ENCODE results near the gene CASKIN1. TPM values are rescaled to one million over a fixed set of nuclear protein-coding genes. Genes with fewer than 3 reads are reported as not detected.
A peak's percentile ranks its signal among the peaks of the same experiment; 100 is the strongest.

Gene CASKIN1
- total RNA-seq, 1 donor = not detected

DNA sequence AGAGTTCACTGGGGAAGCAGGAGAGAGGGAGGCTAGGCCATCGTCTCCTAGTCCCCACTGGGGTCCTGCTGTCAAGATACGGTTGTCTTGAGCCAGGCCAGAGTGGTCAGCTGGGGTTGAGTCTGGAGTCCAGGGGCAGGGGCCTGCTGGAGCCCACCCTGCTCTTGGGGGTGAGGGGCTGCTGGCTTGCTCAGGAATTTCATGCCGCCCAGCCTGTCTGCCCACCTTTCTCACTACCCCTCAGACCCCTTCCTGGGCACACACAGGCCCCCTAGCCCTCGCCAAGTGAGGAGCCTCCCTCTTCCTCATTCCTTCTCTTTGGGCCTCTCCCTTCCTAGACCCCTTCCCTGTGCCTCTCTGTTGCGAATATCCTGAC is 39.6 kb downstream of the CASKIN1 start:
- no peaks in the 10 kb centered on the region for H3K27me3 ChIP-seq (ENCODE audit: insufficient read depth, low read length)
- H3K4me1 ChIP-seq (ENCODE audit: insufficient read depth, low read length) = peaks cover 48% of the 10 kb centered on the region
- no peak overlapping the region for H3K4me3 ChIP-seq (ENCODE audit: low read length)
- H3K9me3 ChIP-seq (ENCODE audit: low read depth, low read length) = no peaks in the 10 kb centered on the region

DNA sequence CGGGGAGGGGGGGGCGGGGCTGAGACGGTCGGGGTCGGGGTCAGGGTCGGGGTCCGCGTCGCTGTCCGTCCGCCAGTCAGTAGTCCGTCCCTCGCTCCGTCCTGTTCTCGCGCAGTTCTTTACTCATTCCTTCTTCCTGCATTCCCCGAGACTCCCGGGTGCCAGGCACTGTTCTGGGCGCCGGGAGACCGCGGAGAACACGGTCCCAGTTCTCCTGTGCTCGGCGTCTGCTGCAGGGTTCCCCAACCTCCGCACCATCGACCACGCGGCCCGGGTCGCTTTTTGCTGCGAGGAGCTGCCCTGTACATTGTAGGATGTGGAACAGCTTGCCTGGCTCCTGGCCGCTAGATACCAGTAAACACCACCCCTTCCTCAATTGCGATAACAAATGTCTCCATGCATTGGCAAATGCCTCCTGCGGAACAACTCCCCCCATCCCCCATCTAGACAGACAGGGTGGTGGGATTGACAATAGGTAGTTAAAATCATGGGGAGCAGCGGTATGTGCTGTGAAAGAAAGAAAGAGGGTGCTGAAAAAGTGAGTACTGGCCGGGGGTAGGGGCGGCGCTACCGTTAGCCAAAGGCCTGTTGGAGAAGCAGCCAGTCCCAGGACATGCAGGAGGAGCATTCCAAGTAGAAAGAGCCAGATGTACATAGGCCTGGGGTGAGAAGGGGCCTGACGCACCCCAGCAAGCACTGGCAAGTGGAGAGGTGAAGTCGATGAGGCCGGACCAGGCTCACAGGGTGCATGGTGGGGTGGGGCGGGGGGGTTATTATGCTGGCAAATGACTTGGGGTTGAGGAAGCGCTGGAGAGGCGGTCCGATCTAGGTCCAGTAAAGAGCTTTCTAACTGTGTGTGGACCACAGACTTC is 40.2 kb downstream of the CASKIN1 start:
- Histone ChIP-seq H3K4me1 (ENCODE audit: insufficient read depth, low read length) (peaks cover 48% of the 10 kb centered on the region), H3K4me3 (ENCODE audit: low read length) (peak overlapping the region; percentile 69), H3K9me3 (ENCODE audit: low read depth, low read length) (no peaks in the 10 kb centered on the region), H3K27me3 (ENCODE audit: insufficient read depth, low read length) (no peaks in the 10 kb centered on the region)

DNA sequence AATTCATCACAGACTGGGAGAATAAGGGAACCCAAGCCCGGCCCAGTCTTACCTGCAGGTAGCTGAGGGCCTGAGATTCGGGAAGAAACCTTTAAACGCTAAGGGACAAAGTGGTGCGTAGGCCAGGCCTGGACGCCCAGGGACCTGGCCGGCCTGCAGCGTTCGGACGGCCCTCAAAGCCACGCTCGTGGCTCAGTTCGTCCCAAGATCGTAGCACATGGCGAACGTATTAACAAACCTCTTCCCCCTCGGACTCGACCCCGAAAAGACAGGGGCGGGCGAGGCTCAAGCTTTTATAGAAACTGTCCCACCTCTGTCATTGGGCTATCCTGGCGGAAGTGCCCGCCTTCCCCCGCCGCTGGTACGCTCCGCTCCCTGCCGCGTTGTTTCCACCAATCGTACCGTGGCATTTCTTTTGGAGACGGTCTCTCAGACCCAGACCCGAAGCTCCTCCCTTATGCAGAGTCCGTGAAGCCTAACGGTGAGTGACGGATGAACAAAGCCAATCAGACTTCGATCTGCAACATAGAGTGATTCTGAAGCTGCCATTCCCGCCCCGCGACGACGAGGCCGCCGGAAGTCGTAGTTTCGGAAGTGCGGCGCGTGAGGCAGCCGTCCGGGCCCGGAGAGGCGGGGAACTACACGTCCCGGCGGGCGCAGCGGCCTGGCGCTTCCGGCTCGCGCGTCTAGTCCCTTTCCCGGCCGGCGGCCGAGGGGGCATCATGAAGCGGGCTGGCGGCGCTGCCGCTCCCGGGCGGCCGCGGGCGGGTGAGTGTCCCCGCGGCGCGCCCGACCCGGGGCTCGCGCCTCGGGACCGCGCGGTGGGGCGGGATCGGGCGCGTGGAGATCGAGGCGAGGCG is 41.1 kb downstream of the CASKIN1 start, which contains the start of gene TRAF7:
TSS of gene TRAF7 (plus strand) at position 692 of the 860 bp plus-strand sequence. CDS start 8,139 bp downstream, outside the sequence.
- no peaks in the 10 kb centered on the region for H3K27me3 ChIP-seq (ENCODE audit: insufficient read depth, low read length)
- H3K4me1 ChIP-seq (ENCODE audit: insufficient read depth, low read length) = peaks cover 51% of the 10 kb centered on the region
- H3K9me3 ChIP-seq (ENCODE audit: low read depth, low read length) = no peaks in the 10 kb centered on the region
- H3K4me3 ChIP-seq (ENCODE audit: low read length) = peak within 1 kb of the TSS; percentile 69

DNA sequence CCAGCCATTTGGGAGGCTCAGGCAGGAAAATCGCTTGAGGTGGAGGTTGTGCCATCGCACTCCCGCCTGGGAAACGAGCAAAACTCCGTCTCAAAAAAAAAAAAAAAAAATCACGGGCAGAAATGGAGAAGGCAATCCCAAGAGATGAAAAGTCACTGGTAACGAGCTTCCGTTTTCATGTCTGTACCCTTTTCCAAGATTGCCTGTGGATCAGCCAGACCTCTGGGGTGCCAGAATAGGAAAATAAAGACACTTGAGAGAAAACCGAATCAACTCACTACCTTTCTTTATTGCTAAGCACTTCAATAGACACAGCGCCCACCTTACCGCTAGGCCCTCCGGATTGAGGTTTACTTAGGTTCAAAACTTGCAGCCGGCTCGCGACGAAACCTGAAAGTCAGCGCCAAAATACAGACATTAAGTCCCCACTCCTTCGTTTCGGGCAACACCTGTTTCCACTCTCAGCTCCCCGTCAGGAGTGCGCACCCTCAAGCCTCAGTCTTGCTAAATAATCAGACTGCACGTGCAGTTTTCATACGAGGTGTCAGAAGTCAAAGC is 41.8 kb downstream of the CASKIN1 start:
- peak overlapping the region; percentile 69 for H3K4me3 ChIP-seq (ENCODE audit: low read length)
- H3K9me3 ChIP-seq (ENCODE audit: low read depth, low read length) = no peaks in the 10 kb centered on the region
- H3K27me3 ChIP-seq (ENCODE audit: insufficient read depth, low read length) = no peaks in the 10 kb centered on the region
- H3K4me1 ChIP-seq (ENCODE audit: insufficient read depth, low read length) = peaks cover 58% of the 10 kb centered on the region

DNA sequence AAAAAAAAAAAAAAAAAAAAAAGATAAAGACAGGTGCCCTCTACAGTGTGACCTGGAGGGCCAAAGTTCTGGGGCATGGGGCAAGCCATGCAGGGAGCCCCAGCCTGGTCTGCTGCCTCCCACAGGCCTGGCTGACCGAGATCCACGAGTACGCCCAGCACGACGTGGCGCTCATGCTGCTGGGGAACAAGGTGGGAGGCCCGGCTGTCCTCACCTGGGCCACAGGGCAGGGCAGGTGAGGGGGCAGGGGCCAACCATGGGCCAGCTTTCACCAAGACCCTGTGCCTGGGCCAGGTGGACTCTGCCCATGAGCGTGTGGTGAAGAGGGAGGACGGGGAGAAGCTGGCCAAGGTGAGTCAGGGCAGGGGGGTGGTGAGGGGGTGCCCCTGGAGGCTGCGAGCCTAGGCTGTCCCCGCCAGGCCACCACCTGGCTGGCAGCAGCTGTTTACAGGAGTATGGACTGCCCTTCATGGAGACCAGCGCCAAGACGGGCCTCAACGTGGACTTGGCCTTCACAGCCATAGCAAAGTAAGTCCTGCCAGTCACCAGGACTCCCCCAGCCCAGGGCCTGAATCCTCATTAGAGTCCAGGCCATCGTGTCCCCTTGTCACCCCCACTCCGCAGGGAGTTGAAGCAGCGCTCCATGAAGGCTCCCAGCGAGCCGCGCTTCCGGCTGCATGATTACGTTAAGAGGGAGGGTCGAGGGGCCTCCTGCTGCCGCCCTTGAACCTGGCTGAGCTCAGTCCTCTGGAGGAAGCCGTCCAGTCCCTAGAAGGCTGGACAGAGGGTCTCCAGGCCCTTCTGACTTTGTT is 43.5 kb downstream of the CASKIN1 start:
- Histone ChIP-seq H3K4me1 (ENCODE audit: insufficient read depth, low read length) (peaks cover 69% of the 10 kb centered on the region), H3K27me3 (ENCODE audit: insufficient read depth, low read length) (peaks cover 6% of the 10 kb centered on the region), H3K9me3 (ENCODE audit: low read depth, low read length) (no peaks in the 10 kb centered on the region), H3K4me3 (ENCODE audit: low read length) (peak overlapping the region; percentile 69)

DNA sequence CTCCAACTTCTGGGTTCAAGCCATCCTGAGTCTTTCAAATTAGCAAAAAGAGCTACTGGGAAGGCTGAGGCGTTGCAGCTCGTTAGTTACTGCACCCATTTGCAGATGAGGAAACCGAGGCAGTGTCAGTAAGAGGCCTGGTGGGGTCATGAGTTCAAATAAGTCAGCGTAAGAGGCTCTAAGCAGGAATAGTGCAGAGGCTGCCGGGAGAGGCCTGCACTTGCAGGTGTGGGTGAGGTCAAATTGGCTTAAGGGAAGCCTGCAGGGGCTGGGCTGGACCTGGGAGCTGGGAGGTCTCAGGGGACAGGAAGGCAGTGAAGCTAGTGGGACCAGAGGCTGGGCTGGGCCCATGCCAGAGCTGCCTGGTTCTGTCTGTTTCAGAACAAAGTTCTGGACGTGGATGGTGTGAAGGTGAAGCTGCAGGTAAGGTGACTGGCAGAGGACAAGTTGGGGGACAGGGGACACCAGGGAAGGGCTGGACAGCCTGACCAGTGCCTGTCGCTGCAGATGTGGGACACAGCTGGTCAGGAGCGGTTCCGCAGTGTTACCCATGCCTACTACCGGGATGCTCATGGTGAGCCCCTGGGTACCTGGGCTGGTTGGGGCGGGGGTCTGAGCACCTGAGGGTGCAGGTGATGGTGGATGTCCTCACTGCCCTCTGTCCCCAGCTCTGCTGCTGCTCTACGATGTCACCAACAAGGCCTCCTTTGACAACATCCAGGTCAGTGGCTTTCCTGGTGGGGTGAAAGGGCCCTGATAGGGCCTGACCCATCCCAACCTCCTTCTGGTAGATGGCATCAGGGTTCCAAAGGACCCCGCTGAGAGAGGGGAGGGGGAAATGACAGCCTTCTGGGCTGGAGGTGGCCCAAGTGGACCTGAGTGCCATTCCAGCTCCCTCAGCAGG is 45.0 kb downstream of the CASKIN1 start:
- Histone ChIP-seq H3K9me3 (ENCODE audit: low read depth, low read length) (no peaks in the 10 kb centered on the region), H3K4me3 (ENCODE audit: low read length) (no peak overlapping the region), H3K4me1 (ENCODE audit: insufficient read depth, low read length) (peaks cover 60% of the 10 kb centered on the region), H3K27me3 (ENCODE audit: insufficient read depth, low read length) (peaks cover 6% of the 10 kb centered on the region)

DNA sequence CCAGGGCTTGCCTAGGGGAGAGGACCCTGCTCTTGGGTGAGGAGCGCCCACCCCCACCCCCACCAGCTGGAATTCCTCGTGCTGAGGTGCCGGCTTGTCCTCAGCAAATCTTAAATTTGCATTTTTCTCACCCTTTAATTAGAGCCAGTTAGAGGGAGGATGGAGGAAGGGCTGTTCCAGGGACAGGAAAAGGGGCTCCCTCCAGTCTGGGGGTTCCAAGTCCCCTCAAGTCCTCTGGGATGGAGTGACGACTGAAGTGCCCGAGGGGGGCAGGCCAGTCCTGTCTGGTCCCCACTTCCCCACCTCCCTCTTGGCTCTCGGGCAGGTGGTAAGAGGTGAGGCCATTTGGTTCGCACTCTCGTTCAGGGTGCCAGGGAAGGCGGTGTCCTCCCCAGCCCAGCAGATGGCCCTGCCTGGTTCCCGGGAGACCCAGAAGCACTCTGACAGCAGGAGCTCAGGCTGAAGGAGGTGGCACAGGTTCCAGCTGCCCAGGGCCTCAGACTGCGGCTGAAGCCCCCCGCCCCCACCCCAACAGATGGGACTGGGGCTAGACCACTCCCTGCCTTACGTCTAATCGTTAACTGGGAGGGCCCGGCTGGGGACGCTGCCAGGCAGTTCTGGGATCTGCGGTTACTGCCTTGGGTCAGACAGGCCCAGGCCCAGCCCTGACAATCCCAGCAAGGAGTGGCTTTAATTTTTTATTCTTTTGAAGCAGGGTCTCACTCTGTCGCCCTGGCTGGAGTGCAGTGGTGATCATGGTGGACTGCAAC is 45.8 kb downstream of the CASKIN1 start:
- Histone ChIP-seq H3K27me3 (ENCODE audit: insufficient read depth, low read length) (peaks cover 6% of the 10 kb centered on the region), H3K4me1 (ENCODE audit: insufficient read depth, low read length) (peaks cover 56% of the 10 kb centered on the region), H3K9me3 (ENCODE audit: low read depth, low read length) (no peaks in the 10 kb centered on the region), H3K4me3 (ENCODE audit: low read length) (no peak overlapping the region)

DNA sequence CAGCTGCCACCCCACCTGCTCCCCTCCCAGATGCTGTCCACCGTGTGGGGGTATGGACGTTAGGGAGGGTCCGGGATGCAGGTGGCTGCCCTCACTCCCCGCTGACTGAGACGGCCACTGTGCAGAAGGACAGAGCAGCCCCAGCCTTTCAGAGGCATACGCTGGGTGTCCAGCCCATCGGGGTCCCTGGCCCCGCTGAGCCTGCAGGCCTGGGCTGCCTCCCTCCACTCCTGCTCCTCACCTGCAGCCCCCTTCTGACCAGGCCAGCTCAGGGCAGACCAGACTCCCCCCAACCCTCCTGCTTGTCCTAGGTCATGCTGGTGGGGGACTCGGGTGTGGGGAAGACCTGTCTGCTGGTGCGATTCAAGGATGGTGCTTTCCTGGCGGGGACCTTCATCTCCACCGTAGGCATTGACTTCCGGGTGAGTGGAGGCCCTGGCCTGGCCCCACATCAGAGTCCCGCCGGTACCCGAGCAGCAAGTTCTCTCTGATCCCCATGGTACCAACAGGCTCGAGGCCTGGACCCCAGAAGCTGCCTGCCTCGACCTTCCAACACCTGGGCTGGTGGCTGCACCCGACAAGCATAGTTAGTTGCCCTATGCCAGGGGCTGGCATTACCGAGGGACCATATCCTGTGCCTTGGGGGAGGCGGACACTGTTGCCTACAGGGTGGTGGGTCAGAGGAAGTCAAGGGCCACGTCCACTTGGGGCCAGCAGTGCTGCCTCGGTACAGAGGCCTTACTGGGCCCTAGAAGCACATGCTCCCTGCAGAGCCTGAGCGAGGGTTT is 46.6 kb downstream of the CASKIN1 start:
- no peaks in the 10 kb centered on the region for H3K9me3 ChIP-seq (ENCODE audit: low read depth, low read length)
- no peak overlapping the region for H3K4me3 ChIP-seq (ENCODE audit: low read length)
- H3K4me1 ChIP-seq (ENCODE audit: insufficient read depth, low read length) = peaks cover 55% of the 10 kb centered on the region
- peaks cover 6% of the 10 kb centered on the region for H3K27me3 ChIP-seq (ENCODE audit: insufficient read depth, low read length)

DNA sequence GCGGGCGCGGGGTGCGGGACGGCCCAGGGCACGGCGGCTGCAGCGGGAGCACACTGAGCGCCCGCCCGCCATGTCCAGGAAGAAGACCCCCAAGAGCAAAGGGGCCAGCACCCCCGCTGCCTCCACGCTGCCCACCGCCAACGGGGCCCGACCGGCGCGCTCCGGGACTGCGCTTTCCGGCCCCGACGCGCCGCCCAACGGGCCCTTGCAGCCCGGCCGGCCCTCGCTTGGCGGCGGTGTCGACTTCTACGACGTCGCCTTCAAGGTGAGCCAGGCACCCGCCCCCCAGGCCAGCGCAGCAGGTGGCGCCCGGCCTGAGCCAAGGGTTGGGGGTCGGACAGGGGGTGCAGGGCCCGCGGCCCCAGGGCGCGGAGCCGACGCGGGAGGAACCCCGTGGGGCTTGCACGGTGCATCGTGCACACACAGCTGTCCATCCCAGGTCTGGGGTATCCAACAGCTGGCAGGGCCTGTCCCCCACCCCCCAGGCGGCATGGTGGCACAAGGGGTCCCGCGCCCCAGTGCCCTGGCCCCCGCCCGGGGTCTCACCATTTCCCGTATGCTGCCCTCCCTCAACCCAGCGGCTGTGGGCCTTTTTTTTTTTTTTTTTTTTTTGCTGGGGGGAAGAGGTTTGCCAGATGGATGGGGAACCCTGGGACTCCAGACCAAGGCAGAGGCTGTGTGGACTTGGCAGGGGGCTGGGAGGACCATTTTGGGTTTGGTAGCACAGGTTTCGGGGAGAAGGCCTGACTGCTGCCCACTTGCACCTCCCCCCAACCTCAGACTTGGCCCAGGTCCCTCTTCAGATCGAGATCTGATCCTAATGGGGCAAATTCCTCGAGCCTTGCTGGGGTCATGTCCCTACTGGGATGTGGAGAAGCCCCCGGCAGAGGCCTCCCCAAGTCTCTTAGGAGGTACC is 47.4 kb downstream of the CASKIN1 start:
- Histone ChIP-seq H3K4me3 (ENCODE audit: low read length) (no peak overlapping the region), H3K27me3 (ENCODE audit: insufficient read depth, low read length) (peaks cover 6% of the 10 kb centered on the region), H3K9me3 (ENCODE audit: low read depth, low read length) (no peaks in the 10 kb centered on the region), H3K4me1 (ENCODE audit: insufficient read depth, low read length) (peaks cover 46% of the 10 kb centered on the region)

DNA sequence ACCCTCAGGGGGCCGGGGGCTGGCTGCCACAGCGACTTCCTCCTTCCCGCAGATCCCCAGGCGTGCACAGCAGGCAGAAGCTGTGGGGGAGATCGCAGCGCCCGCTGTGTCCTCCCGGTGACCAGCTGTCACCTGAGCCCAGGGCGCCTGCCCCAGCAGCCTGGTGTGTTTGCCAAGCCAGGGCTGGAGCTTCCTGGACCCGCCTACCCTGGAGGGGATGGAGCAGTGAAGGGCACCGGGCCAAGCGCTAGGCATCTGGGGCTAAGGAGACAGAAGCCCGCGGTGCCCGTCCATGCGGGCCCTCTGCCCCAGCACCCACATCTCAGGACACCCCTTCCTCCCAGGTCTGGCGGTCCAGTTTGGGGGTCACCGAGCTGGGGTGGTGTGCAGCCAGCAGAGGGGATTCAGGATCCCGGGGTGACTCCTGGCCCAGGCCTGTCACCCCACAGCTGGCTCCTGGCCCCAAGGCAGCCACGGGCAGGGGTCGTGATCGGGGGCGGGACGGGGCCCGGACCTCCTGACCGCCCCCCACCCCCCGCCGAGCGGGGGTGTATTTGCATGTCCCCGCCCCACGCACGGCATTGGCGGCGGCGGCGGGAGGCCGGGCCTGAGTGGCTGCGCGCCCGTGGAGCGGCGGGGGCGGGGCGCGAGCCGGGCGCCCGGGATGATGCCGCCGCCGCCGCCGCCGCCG is 48.3 kb downstream of the CASKIN1 start, which contains the start of gene RAB26:
TSS of gene RAB26 (plus strand) at position 645 of the 691 bp plus-strand sequence. CDS start 159 bp downstream, outside the sequence.
- H3K4me1 ChIP-seq (ENCODE audit: insufficient read depth, low read length) = peaks cover 38% of the 10 kb centered on the region
- H3K9me3 ChIP-seq (ENCODE audit: low read depth, low read length) = no peaks in the 10 kb centered on the region
- H3K27me3 ChIP-seq (ENCODE audit: insufficient read depth, low read length) = peaks cover 6% of the 10 kb centered on the region
- no peak within 1 kb of the TSS for H3K4me3 ChIP-seq (ENCODE audit: low read length)

DNA sequence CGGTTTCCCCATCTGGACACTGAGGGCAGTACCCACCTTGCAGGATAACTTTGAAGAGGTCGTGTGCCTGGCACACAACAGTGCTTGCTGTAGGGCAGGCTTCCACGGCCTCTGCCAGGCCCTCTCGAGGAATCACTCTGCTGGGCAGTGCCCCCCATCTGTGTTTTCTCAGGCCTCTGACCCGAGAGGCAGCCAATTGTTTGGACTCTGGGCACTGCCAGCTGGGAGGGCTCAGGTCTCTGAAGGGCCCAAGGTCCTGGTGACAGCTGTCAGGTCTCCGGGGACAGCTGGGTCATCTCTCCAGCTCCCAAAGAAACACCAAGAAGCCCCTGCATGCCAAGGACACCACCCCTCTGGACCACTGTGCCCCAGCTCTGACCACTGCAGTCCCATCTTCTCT is 49.0 kb downstream of the CASKIN1 start:
- H3K4me3 ChIP-seq (ENCODE audit: low read length) = no peak overlapping the region
- peaks cover 30% of the 10 kb centered on the region for H3K4me1 ChIP-seq (ENCODE audit: insufficient read depth, low read length)
- H3K27me3 ChIP-seq (ENCODE audit: insufficient read depth, low read length) = peaks cover 6% of the 10 kb centered on the region
- no peaks in the 10 kb centered on the region for H3K9me3 ChIP-seq (ENCODE audit: low read depth, low read length)

All from mononuclear cell (primary cell).